GM12878 (cell line): ENCODE results near the gene SF3B2. TPM values are rescaled to one million over a fixed set of nuclear protein-coding genes. Genes with fewer than 3 reads are reported as not detected.

ENCODE experiments used
- ATAC-seq: fragments of 200-7000 bp; cut with Tn5 transposase; 3 replicates; pipeline ENCODE4 v1.9.1; 2020; ENCODE audit warnings: mild to moderate bottlenecking, moderate library complexity
- BruUV-seq: library from RNA; stranded (reverse); fragments of 400-500 nt; replicated peaks from 2 replicates; lab custom pipeline; 2021; lab: Mats Ljungman, UMichigan
- CTCF ChIA-PET: fragments of 300-600 bp; sonication (Branson Sonifier 250); formaldehyde crosslinking; extraction: SDS; loops from one replicate; lab custom pipeline; 2021; ENCODE audit warnings: inconsistent platforms; lab: Yijun Ruan, JAX
- POLR2A ChIA-PET: fragments of 350-600 bp; formaldehyde crosslinking; extraction: SDS; loops from one replicate; lab custom pipeline; 2021; ENCODE audit warnings: inconsistent platforms; lab: Charles Lee
- RAD21 ChIA-PET: fragments of 300-600 bp; sonication (Branson Sonifier 250); formaldehyde crosslinking; loops from one replicate; lab custom pipeline; 2023; ENCODE audit warnings: antibody characterized with exemption; ENCODE audit not compliant: unreplicated experiment; lab: Charles Lee
- SMC1A ChIA-PET: fragments of 300-600 bp; sonication (Branson Sonifier 250); formaldehyde crosslinking; loops from one replicate; lab custom pipeline; 2023; ENCODE audit not compliant: unreplicated experiment, uncharacterized antibody; lab: Charles Lee
- DNase-seq: peaks from one replicate; pipeline ENCODE4 v3.0.0-alpha.2; 2011; ENCODE audit warnings: low read depth, low spot score
- FAIRE-seq: peaks from 3 replicates; lab custom pipeline; 2011; peaks lifted over from hg19 to GRCh38; lab: Jason Lieb, UNC
- H2AFZ ChIP-seq: 2 replicates; pipeline ENCODE4 v1.6.0; 2011; ENCODE audit warnings: low read depth, low read length, control low read depth; ENCODE audit not compliant: control insufficient read depth
- H3K27ac ChIP-seq: 2 replicates; pipeline ENCODE4 v1.5.1; 2011; ENCODE audit warnings: control low read depth; ENCODE audit not compliant: control insufficient read depth, insufficient read depth
- H3K27me3 ChIP-seq, 2 experiments: replicated peaks in 1 of 2; 2 replicates each; pipeline versions ENCODE4 v1.6.0 to v1.6.1; 2011; ENCODE audit warnings: low read length in 1 of 2; ENCODE audit not compliant: control insufficient read depth in 2 of 2, insufficient read depth in 2 of 2
- H3K36me3 ChIP-seq, 2 experiments: 2 replicates each; pipeline ENCODE4 v1.5.1; 2011; ENCODE audit warnings: low read length in 1 of 2; ENCODE audit not compliant: control insufficient read depth in 2 of 2, insufficient read depth in 2 of 2
- H3K4me1 ChIP-seq: 2 replicates; pipeline ENCODE4 v1.6.1; 2011; ENCODE audit warnings: mild to moderate bottlenecking, low read length, moderate library complexity, mixed read lengths; ENCODE audit not compliant: control insufficient read depth, insufficient read depth
- H3K4me2 ChIP-seq: 2 replicates; pipeline ENCODE4 v1.6.0; 2011; ENCODE audit warnings: control low read depth; ENCODE audit not compliant: control insufficient read depth, insufficient read depth
- H3K4me3 ChIP-seq: fragments of 200-600 bp; sonication (generic); 2 replicates; pipeline ENCODE4 v1.5.1; 2016
- H3K79me2 ChIP-seq: 2 replicates; pipeline ENCODE4 v1.6.0; 2011; ENCODE audit warnings: low read length; ENCODE audit not compliant: control insufficient read depth, insufficient read depth
- H3K9ac ChIP-seq: 2 replicates; pipeline ENCODE4 v1.8.0; 2011; ENCODE audit warnings: low read length, control low read depth, mixed read lengths; ENCODE audit not compliant: control insufficient read depth, insufficient read depth
- H3K9me3 ChIP-seq: replicated peaks from 3 replicates; pipeline ENCODE4 v1.5.1; 2011; ENCODE audit warnings: mild to moderate bottlenecking, low read length; ENCODE audit not compliant: control insufficient read depth, insufficient read depth
- H4K20me1 ChIP-seq: 2 replicates; pipeline ENCODE4 v1.6.0; 2011; ENCODE audit not compliant: control insufficient read depth, insufficient read depth
- RUNX3 ChIP-seq: IDR thresholded peaks from 2 replicates; pipeline ENCODE4 v1.6.1; 2012; ENCODE audit warnings: low read length, inconsistent platforms
- SREBF1 ChIP-seq: IDR thresholded peaks from 2 replicates; pipeline ENCODE4 v1.6.1; 2012; ENCODE audit warnings: mild to moderate bottlenecking, low read length
- ZBTB40 ChIP-seq: fragments of 450-650 bp; IDR thresholded peaks from 2 replicates; pipeline ENCODE4 v1.6.1; 2016; ENCODE audit warnings: mild to moderate bottlenecking, moderate library complexity, borderline replicate concordance
- WGBS: methylation state at CpG from one replicate; pipeline ENCODE4 v1.1.6; 2016; ENCODE audit warnings: low lambda C conversion rate; ENCODE audit not compliant: insufficient replicate concordance, insufficient coverage; ENCODE audit errors: missing lambda C conversion rate; 5-methylcytosine and 5-hydroxymethylcytosine counted together
- in situ Hi-C: fragments of 300-500 bp; cut with MboI; formaldehyde crosslinking; loops from 9 replicates; pipeline ENCODE4 v1.14.3; 2018; ENCODE audit warnings: mixed read lengths
- intact Hi-C: fragments of 100-400 bp; cut with micrococcal nuclease; formaldehyde crosslinking; loops from one replicate; pipeline ENCODE4 v1.14.2; 2022; ENCODE audit not compliant: unreplicated experiment
- polyA plus RNA-seq, 11 experiments: library from polyadenylated mRNA; depleted of rRNA in 4 of 11; unstranded in 6 of 11; stranded (reverse) in 5 of 11; fragments of >200 nt; fragmentation: Nextera tagmentation in 4 of 11; fragmentation: Illumina TruSeq in 1 of 11; extraction: Ambion mirVana in 4 of 11; extraction: Trizol in 1 of 11; gene quantifications; 1 replicate in 1 of 11; 2 replicates in 10 of 11; pipeline versions ENCODE4 v1.2.1 to v1.2.3, GENCODE V29; 2011 to 2016; ENCODE audit warnings: inconsistent platforms in 2 of 11, missing spikeins in 2 of 11, low read depth in 1 of 11
- total RNA-seq, 4 experiments: library from RNA; depleted of rRNA in 3 of 4; stranded (reverse); fragments of >200 nt in 3 of 4; fragmentation: Illumina TruSeq in 1 of 4; extraction: Trizol in 1 of 4; gene quantifications; 2 replicates each; pipeline versions ENCODE4 v1.2.1 to v1.2.3, GENCODE V29; 2013 to 2021

Gene SF3B2
- total and polyA plus RNA-seq, 10 of the 15 experiments (the other 5 are each of a cell fraction or from before 2014, with no cell fraction given), result 56.3 to 245 (median 144) TPM

GRCh38 chr11:66104057-66104638 is 52.0 kb downstream of the SF3B2 start:
- in situ Hi-C loops (no loop called here), intact Hi-C loops (no loop called here)
- FAIRE-seq (no peak), ATAC-seq (no peak), DNase-seq (no peak)
- Histone ChIP-seq H3K9me3 (no peaks in the 10 kb centered on the region), H3K4me3 (no peak overlapping the region), H3K79me2 (peaks cover 53% of the 10 kb centered on the region), H3K4me2 (peak overlapping the region; percentile 50; the same call in 1 of the 2 replicates), H2AFZ (no peak overlapping the region), H3K36me3 (peaks cover 0 to 7% of the 10 kb centered on the region in 2 experiments; a peak in 2 of 4 replicates), H3K27me3 (no peaks in the 10 kb centered on the region), H3K27ac (peak overlapping the region; percentile 39; the same call in 1 of the 2 replicates), H3K9ac (no peak overlapping the region), H4K20me1 (no peaks in the 10 kb centered on the region), H3K4me1 (peaks cover 53% of the 10 kb centered on the region)
- POLR2A ChIA-PET, result interaction anchor here (1.5 kb wide), 1 partner anchor 12 kb away, joined by 6 read pairs; no protein-coding TSS in a partner anchor
- CTCF ChIA-PET, result interaction anchor here (1.5 kb wide), 1 partner anchor 29 kb away, joined by 3 read pairs; no protein-coding TSS in a partner anchor
- TF ChIP-seq ZBTB40 (peak; percentile 55; the same call in 1 of the 2 replicates), RUNX3 (0 out of 2 replicates have a peak, but pooled peaks have one; percentile 10), SREBF1 (no peak)
- 77% methylated on average over 4 of the region's 4 CpGs for WGBS
- RAD21 ChIA-PET, result no interaction called here
- no TSS peak for BruUV-seq
- SMC1A ChIA-PET, result interaction anchor here (1.8 kb wide), 1 partner anchor 12 kb away, joined by 7 read pairs; no protein-coding TSS in a partner anchor
